ENCODE data around the gene VIL1.

The VIL1 gene

DNA sequence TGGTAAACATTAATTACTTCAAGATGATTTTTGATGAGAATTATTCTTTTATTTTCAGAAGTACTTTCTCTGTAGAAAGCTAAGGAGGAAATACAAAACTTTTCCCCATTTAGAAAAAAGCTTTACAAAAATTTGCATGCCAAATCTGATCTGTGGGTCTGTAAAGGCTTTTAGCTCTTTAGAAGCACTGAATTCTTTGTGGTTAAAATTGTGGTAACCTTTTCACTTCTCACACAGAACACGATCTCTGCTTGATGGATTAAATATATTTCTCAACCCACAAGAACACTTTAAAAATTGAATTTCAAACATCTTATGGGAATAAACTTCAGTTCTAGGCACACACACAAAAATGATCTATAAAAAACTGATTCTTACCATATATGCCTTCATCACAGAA is 63.7 kb downstream of the VIL1 start:
- no peak for DNase-seq (ENCODE audit: extremely low read depth in 1 of 2, low read depth in 1 of 2)

DNA sequence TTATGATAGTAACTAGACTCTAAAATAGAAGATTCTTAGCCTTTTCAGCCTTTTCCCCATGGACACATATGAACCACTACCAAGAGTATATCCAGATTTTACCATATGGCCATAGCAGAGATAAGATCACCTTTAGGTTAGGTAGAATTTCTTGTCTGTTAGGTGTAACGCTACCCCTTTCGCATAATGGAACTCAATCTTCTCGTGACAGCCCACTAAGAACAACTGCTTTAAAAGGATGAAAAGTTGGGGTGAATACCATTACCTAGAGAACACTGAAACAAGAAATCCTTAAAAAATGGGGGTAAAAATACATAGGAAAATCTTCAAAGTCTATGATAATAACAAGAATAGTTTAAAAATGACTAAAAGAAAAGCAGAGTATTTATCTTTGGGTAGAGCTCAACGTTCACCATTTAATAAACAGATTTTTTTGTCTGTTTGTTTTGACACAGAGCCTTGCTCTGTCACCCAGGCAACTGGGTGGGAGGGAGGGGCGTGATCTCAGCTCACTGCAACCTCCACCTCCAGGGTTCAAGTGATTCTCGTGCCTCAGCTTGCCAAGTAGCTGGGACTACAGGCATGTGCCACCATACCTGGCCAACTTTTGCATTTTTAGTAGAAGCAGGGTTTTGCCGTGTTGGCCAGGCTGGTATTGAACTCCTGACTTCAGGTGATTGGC is 67.2 kb downstream of the VIL1 start:
- DNase-seq (ENCODE audit: extremely low read depth in 1 of 2, low read depth in 1 of 2) = no peak

DNA sequence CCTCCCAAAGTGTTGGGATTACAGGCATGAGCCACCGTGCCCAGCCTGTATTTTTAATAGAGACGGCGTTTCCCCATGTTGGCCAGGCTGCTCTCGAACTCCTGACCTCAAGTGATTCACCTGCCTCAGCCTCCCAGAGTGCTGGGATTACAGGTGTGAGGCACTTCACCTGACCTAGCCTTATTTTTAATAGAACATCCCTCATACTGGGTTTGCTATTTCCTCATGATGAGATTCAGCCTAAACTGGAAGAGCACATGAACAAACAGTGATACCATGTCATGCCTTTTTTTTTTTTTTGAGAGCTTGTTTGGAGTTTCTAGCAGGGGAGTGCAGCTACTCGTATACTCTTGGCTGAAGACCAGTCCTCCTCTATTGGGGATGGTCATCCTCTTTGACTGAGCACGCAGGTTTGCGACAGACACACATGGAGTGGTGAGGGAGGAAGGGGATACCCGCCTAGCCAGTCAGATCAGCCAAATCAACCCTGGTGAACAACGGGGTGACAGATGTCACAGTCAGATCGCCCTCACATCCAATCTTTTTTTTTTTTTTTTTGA is 81.7 kb downstream of the VIL1 start:
- no peak for DNase-seq (ENCODE audit: extremely low read depth in 1 of 2, low read depth in 1 of 2)

DNA sequence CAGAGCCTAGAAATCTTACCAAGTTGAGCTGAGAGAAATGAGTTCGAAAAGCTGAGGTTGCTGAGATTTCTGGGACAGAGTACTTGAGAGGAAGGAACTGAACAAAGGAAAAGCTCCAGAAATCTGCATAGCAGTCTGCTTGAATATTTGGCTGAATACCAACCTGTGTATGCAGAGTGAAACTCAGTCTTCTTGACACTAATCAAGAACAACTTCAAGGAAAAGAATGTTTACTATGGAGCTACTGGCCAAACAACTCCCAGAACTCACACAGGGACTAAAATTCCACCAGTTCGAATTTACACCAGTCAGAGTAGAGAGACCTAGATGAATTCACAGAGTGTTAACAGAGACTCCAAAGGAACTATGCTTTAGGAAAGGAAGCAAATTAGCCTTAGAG is 82.7 kb downstream of the VIL1 start:
- DNase-seq (ENCODE audit: extremely low read depth in 1 of 2, low read depth in 1 of 2) = no peak
